GM21619 (cell line): Measurements from ENCODE around the gene VSIG1.

Source experiments
- ATAC-seq: cut with Tn5 transposase; IDR thresholded peaks from one replicate; pipeline ENCODE4 v1.9.1; 2021; ENCODE audit not compliant: unreplicated experiment

The VSIG1 gene

GRCh38 chrX:108064001-108064400 is 19.1 kb downstream of the VSIG1 start:
- ATAC-seq, result no peak

DNA sequence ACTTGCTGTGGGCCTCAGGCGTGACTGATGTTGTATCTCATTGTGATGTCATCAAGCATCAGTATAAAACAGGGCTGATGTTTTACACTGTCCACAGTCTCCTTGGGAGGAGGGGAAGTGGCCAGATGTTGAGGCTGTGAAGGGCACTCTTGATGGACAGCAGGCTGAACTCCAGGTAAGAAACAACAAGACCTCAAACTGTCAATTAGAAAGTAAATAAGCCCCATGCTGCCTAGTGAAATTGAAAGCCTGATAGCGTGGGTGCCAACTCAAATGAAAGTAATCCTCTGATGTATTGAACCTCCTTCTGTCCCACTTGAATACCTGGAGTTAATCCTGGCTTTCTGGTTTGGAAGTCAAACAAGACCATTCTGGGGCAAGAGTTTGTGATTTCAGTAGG is 19.7 kb downstream of the VSIG1 start:
- ATAC-seq, result no peak

- no peak for ATAC-seq
Observed at GRCh38 chrX:108068121-108068520, 23.3 kb downstream of the VSIG1 start.

DNA sequence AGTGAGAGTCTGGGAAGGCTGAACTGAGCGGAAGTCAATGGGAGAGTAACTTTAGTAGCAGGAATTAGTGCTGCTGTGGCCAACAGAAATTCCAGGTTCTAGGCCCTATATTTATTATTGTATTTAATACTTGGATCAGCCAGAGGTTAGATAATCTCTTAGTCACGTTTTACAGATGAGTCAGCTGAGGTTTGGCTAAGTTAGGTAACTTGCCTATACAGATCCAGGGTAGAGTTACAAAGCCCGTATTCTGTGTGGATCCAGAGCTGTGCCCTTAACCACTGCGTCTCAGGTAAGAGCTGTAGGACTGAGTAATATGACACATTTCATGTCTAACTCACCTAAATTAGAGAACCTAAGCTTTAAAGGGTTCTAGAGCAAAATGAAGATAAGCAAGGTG is 26.0 kb downstream of the VSIG1 start:
- no peak for ATAC-seq

DNA sequence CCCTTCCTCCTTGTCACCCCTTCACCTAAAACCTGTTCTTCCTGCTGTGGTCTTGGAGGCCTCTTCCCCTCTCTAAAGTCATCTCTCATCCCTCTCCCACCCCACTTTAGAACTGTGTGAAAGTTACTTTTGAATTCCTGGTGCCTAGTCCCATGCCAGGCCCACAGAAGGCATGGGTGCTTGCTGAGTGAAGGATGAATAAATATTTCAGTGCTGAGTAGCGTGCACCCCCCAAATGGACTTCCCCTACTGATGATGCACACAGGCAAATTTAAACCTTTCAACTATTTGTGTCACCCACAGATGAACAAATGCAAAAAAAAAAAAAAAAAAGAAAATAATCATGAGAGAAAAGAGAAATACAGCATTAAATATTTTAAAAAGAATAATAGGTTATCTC is 26.7 kb downstream of the VSIG1 start:
- ATAC-seq, result no peak

DNA sequence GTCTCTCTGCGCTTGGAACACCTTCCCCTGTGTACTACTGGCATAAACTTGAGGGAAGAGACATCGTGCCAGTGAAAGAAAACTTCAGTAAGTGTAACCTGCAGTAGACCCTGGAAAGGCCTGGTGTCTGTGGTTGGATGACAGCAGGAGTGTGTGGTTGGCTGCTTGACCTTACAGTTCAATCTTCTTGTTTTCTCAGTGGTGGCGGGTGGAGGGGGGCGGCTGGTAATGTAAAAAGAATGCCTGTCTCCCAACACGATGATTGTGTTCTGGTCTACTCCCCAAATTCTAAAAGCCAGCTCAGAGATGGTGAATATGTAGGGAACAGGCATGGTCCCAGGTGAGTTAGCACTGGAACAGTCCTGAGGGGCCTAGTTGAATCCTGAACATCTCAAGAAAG is 27.9 kb downstream of the VSIG1 start:
- no peak for ATAC-seq

DNA sequence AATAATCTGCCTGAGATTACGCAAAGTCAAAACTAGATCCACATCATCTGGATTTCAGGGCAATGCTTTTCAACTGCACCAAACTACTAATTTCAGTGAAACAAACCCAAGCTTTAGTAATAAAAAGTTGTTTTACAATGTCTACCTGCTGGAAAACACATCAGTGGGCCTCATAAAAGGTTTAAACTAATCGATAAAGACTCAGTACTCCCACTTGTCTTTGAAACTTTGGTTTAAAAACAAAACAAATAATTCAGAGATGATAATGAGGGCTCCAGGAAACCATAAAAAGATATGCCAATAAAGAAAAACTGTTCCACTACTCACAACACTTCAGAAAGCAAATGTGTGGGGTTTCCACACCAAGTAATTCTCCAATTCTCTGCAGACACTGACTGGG is 36.2 kb downstream of the VSIG1 start:
- ATAC-seq, result no peak

DNA sequence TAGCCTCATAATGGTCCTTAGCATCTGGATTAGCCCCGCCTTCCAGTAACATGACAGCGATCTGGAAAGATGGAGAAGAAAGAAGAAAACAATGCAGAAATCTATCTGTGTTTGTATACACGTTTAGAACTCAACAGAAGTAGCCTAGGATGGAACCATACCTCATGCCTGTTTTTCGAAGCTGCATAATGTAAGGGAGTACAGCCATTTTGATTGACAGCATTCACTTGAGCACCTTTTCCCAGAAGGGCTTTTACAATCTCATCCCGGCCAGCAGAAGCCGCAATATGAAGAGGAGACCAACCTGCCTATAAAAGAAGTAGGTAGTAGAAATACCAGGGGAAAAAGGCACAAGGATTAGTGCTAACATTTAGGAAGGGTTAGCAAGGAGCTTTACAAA is 42.9 kb downstream of the VSIG1 start:
- ATAC-seq, result no peak

DNA sequence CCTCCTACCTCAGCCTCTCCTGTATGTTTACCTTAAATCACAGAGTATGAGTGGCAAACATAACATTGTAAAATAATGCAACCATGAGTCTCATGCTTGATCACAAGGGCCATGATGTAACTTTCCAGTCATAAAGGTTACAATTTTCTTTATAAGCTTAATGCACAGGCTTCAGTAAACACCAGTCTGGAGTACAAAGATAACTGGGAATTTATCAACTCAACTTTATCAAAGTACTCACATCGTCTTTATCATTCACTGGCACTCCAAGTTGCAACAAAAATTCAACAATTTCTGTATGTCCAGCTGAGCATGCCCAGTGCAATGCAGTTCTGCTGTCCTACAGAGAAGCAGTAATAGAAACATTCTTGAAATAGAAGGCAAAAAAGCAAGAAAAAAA is 43.6 kb downstream of the VSIG1 start:
- ATAC-seq, result no peak

GRCh38 chrX:108090491-108091263 is 45.8 kb downstream of the VSIG1 start:
- ATAC-seq, result no peak

- peak; percentile 96 for ATAC-seq
Observed at GRCh38 chrX:108091264-108091877, 46.5 kb downstream of the VSIG1 start, which contains the start of the genes ATG4A and PSMD10. Gene ATG4A, plus strand, starts transcription at chrX:108091778. Its CDS starts 49 bp downstream, at chrX:108091827. Gene PSMD10, minus strand, starts transcription at chrX:108091542. Its CDS starts 22 bp downstream, at chrX:108091520.

DNA sequence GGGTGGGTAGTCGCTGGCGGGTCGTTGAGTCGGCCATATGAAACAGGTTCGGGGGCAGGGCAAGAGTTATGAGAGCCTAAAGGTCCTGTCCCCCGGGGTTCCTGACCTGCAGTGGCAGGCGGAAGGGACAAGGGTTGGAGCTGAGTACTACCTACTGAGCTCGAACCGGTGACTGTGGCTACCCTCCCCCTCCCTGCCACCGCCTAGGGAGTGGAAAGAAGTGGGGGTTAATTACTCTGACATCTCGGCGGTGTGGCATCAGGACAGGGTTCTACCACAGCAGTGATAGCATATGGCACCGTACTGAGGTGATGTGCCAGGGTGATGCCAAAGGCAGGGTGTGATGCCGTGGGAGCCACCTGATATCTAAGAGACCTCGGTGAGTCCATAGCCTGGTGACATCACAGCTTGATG is 47.0 kb downstream of the VSIG1 start:
- ATAC-seq, result peak; percentile 35

GRCh38 chrX:108097380-108097779 is 52.5 kb downstream of the VSIG1 start:
- no peak for ATAC-seq

- ATAC-seq, result no peak
Observed at GRCh38 chrX:108105473-108105872, 60.6 kb downstream of the VSIG1 start.

- no peak for ATAC-seq
Observed at GRCh38 chrX:108114541-108114940, 69.7 kb downstream of the VSIG1 start.

DNA sequence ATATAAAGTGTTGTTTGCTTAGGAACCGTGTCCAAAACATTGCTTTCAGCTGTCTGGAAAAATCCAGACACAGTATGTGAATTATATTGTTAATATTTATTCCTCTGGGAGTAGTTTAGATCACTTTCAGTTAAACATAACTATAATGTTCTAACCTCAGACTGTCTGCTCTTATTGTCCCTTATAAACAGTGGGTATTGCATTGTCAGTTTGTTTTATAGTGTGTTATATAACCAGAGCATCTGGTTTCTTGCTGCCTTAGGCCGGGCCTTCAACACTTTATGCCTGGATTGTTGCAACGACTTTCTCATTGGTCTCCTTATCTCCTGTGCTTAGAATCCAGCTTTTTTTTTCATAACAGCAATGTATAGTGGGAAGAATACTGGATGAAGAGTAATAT is 73.1 kb downstream of the VSIG1 start:
- ATAC-seq, result no peak

DNA sequence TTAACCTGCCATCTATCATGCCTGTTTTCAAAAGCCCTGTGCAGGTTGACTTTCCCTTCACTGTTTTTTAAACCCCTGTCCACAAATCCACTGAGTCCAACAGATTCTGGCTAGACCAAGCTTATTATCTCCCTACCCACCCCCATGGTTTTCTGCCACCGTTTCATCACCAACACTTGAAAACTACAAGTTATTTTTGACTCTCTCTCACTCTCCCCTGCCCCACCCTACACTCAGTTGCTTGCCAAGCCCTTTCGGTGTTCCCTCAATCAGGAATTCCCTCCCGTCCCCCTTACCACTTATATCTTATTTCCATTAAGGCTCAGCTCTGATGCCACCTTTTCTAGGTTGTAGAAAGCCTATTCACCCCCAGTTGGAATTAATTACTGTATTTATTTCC is 76.4 kb downstream of the VSIG1 start:
- ATAC-seq, result no peak

DNA sequence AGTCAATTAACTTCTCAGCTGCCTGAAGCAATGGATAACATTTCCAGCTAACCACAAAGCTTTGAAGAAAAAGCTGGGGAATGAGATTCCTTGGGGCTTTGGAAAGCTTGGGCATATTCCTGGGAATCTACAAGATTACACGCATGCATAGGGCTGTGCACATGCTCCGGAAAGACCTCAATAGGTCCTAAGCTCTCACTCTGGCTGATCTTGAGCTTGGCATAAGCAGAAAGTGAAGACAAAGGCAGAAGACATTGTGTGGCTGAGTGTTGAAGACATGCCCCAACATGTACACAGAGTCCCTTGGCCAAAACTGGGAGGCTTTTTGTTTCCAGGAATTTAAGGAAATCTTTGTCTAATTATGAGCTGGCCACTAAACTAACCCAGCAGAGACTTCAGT is 77.9 kb downstream of the VSIG1 start:
- no peak for ATAC-seq

GRCh38 chrX:108123591-108124366 is 78.9 kb downstream of the VSIG1 start:
- no peak for ATAC-seq

DNA sequence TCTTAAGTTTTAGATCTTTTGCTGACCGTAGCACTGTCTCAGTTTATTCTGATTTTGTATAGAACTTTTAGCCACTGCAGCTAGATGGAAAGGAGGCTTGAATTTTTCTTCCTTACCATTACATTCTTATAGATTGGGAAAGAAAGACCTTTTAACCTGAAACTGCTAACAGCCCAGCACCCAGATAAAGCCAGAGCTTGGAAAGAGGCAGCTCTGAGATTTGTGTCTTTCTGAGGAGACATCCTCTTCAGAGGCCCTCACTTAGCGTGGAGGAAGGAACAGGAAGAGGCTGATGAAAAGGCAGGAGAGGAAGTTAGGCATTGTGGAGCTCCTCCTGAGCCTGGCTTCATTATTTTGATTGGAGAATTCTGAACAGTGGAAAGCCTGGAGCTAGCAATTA is 81.8 kb downstream of the VSIG1 start:
- no peak for ATAC-seq

DNA sequence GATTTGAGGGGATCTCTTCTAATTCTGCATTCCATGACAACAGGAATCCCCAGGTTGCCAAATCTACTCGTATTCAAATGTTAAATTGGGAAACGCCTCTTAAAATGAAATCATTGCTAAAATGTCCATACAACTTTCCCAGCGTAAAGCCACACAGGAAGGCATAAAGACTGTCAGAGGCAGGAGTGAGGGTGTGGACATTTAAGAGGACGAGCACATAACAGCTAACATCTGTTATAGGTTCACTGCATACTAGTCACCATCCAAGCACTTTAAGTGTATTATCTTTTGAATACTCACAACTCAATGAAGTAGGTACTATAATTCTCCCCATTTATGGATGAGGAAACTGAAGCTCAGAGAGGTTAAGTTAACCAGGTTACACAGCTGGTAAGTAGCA is 82.3 kb downstream of the VSIG1 start:
- no peak for ATAC-seq
